HEK293 (cell line): ENCODE data around the gene HOXA4.
A peak's percentile ranks its signal among the peaks of the same experiment; 100 is the strongest.

Experiments
- CTCF ChIA-PET: fragments of 350-600 bp; formaldehyde crosslinking; extraction: SDS; loops from one replicate; lab custom pipeline; 2021; ENCODE audit warnings: antibody characterized with exemption; lab: Yijun Ruan, JAX
- POLR2A ChIA-PET: fragments of 300-600 bp; formaldehyde crosslinking; extraction: SDS; loops from one replicate; lab custom pipeline; 2020; ENCODE audit warnings: antibody characterized with exemption, inconsistent platforms; lab: Yijun Ruan, JAX
- H3K27ac ChIP-seq: fragments of 200-500 bp; sonication (Bioruptor generic); 2 replicates; pipeline ENCODE4 v1.5.1; 2014; ENCODE audit warnings: low read depth, low read length, control low read depth, inconsistent platforms; ENCODE audit errors: extremely low read depth
- H3K36me3 ChIP-seq, 2 experiments: fragments of 200-500 bp in 1 of 2; sonication (Bioruptor generic) in 1 of 2; 1 replicate in 1 of 2; 2 replicates in 1 of 2; pipeline ENCODE4 v1.5.1; 2014 to 2017; ENCODE audit warnings: inconsistent platforms in 2 of 2, low read length in 2 of 2; ENCODE audit not compliant: control insufficient read depth in 2 of 2, insufficient read depth in 1 of 2
- H3K4me1 ChIP-seq: fragments of 200-500 bp; sonication (Bioruptor generic); 2 replicates; pipeline ENCODE4 v1.5.1; 2014; ENCODE audit warnings: mild to moderate bottlenecking, low read length, inconsistent platforms; ENCODE audit not compliant: control insufficient read depth, insufficient read depth
- H3K4me3 ChIP-seq: 2 replicates; pipeline ENCODE4 v1.5.1; 2011; ENCODE audit warnings: low read depth, mild to moderate bottlenecking, control low read depth, low read length, moderate library complexity
- H3K9me3 ChIP-seq: fragments of 200-500 bp; sonication (Bioruptor generic); 2 replicates; pipeline ENCODE4 v1.5.1; 2014; ENCODE audit warnings: low read depth, low read length, inconsistent platforms; ENCODE audit not compliant: control insufficient read depth, insufficient read depth
- EGR2 ChIP-seq: fragments of 450-650 bp; formaldehyde crosslinking; IDR thresholded peaks from 2 replicates; pipeline ENCODE4 v1.5.1; 2016; ENCODE audit warnings: low read depth, missing biosample characterization, missing genetic modification characterization
- KLF8 ChIP-seq: fragments of 450-650 bp; formaldehyde crosslinking; IDR thresholded peaks from 2 replicates; pipeline ENCODE4 v1.5.1; 2016; ENCODE audit warnings: missing biosample characterization, missing genetic modification characterization
- PRDM1 ChIP-seq: fragments of 450-650 bp; formaldehyde crosslinking; IDR thresholded peaks from 2 replicates; pipeline ENCODE4; 2016; ENCODE audit warnings: missing biosample characterization, missing genetic modification characterization
- SP2 ChIP-seq: fragments of 450-650 bp; formaldehyde crosslinking; IDR thresholded peaks from 2 replicates; pipeline ENCODE4 v1.5.1; 2016; ENCODE audit warnings: missing biosample characterization, missing genetic modification characterization
- TRIM28 ChIP-seq: IDR thresholded peaks from 2 replicates; pipeline ENCODE4 v1.6.1; 2011; ENCODE audit warnings: low read length, control low read depth, borderline replicate concordance
- ZBTB17 ChIP-seq: fragments of 450-650 bp; formaldehyde crosslinking; IDR thresholded peaks from 2 replicates; pipeline ENCODE4 v1.5.1; 2016; ENCODE audit warnings: missing biosample characterization, missing genetic modification characterization
- ZFHX2 ChIP-seq: fragments of 450-650 bp; formaldehyde crosslinking; conservative IDR thresholded peaks from 2 replicates; pipeline ENCODE4 v1.5.1; 2016; ENCODE audit warnings: missing biosample characterization, missing genetic modification characterization
- ZFP69B ChIP-seq: fragments of 450-650 bp; formaldehyde crosslinking; IDR thresholded peaks from 2 replicates; pipeline ENCODE4 v1.5.1; 2016; ENCODE audit warnings: missing biosample characterization, missing genetic modification characterization
- ZNF366 ChIP-seq: fragments of 450-650 bp; formaldehyde crosslinking; conservative IDR thresholded peaks from 2 replicates; pipeline ENCODE4 v1.5.1; 2016; ENCODE audit warnings: missing biosample characterization, missing genetic modification characterization
- ZNF530 ChIP-seq: fragments of 450-650 bp; formaldehyde crosslinking; IDR thresholded peaks from 2 replicates; pipeline ENCODE4 v1.5.1; 2016; ENCODE audit warnings: low read depth, missing biosample characterization, missing genetic modification characterization
- ZNF600 ChIP-seq: fragments of 450-650 bp; formaldehyde crosslinking; IDR thresholded peaks from 2 replicates; pipeline ENCODE4 v1.5.1; 2016; ENCODE audit warnings: missing biosample characterization, missing genetic modification characterization
- ZNF768 ChIP-seq: fragments of 450-650 bp; formaldehyde crosslinking; IDR thresholded peaks from 2 replicates; pipeline ENCODE4 v1.5.1; 2018; ENCODE audit warnings: missing biosample characterization, mild to moderate bottlenecking, missing genetic modification characterization
- TF ChIP-seq, protein P1 (sequence below): fragments of 450-650 bp; formaldehyde crosslinking; IDR thresholded peaks from 2 replicates; pipeline ENCODE4 v1.5.1; 2016; ENCODE audit warnings: missing biosample characterization, missing genetic modification characterization
- TF ChIP-seq, protein P2 (sequence below): fragments of 450-650 bp; formaldehyde crosslinking; IDR thresholded peaks from 2 replicates; pipeline ENCODE4 v1.5.1; 2016; ENCODE audit warnings: missing biosample characterization, missing genetic modification characterization
- TF ChIP-seq, protein P3 (sequence below): fragments of 450-650 bp; formaldehyde crosslinking; conservative IDR thresholded peaks from 2 replicates; pipeline ENCODE4 v1.5.1; 2016; ENCODE audit warnings: low read depth, missing biosample characterization, missing genetic modification characterization
- TF ChIP-seq, protein P4 (sequence below): fragments of 450-650 bp; formaldehyde crosslinking; IDR thresholded peaks from 2 replicates; pipeline ENCODE4 v1.5.1; 2017; ENCODE audit warnings: missing biosample characterization, missing genetic modification characterization
- TF ChIP-seq, protein P5 (sequence below): fragments of 450-650 bp; formaldehyde crosslinking; IDR thresholded peaks from 2 replicates; pipeline ENCODE4 v1.5.0; 2017; ENCODE audit warnings: missing biosample characterization, missing genetic modification characterization, borderline replicate concordance

HOXA4 gene

DNA sequence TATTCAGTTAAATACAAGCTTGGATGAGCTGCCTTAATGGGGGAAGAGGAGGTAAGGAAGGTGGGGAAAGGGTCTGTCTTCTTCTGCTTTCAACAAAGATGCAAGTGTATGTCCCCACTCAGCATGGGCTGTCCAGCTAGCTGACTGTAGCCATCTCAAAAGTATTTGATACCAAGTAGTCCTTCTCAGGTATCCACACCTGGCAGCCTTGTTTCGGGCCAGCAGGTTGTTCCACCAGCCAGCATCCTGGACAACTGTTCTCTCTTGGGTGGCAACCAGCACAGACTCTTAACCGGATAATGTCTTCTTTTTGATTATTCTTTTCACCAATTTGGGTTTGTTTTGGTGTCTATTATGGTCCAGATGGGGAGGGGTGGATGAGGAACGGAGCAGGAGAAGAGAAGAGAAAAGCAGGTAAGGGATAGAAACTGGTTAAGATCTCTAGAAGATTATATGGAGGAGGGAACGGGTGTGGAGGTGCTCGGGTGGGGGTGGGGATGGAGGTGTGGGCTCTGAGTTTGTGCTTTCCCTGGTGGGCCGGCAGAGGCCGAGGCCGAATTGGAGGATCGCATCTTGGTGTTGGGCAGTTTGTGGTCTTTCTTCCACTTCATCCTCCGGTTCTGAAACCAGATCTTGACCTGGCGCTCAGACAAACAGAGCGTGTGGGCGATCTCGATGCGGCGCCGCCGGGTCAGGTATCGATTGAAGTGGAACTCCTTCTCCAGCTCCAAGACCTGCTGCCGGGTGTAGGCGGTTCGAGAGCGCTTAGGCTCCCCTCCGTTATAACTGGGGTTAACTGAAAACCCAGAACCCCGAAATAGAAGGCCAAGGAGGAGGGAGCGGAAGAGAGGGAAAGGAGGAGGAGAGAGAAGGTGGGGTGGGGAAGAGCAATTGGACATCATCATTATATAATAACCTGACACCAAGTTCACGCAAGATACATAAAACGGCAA, 1.5 kb downstream of the HOXA4 start:
- POLR2A ChIA-PET = interaction anchor here (1.3 to 1.4 kb wide), 2 partner anchors 14 to 15 kb away, joined by 3 to 4 read pairs; no protein-coding TSS in a partner anchor
- Histone ChIP-seq H3K36me3 (peaks cover 5 to 22% of the 10 kb centered on the region in 2 experiments; a peak in 1 of 3 replicates), H3K4me1 (peaks cover 66% of the 10 kb centered on the region), H3K27ac (peak overlapping the region; percentile 100), H3K4me3 (no peak overlapping the region)
- TF ChIP-seq, protein P1, sequence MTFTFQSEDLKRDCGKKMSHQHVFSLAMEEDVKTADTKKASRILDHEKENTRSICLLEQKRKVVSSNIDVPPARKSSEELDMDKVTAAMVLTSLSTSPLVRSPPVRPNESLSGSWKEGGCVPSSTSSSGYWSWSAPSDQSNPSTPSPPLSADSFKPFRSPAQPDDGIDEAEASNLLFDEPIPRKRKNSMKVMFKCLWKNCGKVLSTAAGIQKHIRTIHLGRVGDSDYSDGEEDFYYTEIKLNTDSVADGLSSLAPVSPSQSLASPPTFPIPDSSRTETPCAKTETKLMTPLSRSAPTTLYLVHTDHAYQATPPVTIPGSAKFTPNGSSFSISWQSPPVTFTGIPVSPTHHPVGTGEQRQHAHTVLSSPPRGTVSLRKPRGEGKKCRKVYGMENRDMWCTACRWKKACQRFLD = no peak
- peak; percentile 68; the same call in 1 of the 2 replicates for TF ChIP-seq ZNF366 (tag by site-specific recombination)
- TF ChIP-seq, protein P2, sequence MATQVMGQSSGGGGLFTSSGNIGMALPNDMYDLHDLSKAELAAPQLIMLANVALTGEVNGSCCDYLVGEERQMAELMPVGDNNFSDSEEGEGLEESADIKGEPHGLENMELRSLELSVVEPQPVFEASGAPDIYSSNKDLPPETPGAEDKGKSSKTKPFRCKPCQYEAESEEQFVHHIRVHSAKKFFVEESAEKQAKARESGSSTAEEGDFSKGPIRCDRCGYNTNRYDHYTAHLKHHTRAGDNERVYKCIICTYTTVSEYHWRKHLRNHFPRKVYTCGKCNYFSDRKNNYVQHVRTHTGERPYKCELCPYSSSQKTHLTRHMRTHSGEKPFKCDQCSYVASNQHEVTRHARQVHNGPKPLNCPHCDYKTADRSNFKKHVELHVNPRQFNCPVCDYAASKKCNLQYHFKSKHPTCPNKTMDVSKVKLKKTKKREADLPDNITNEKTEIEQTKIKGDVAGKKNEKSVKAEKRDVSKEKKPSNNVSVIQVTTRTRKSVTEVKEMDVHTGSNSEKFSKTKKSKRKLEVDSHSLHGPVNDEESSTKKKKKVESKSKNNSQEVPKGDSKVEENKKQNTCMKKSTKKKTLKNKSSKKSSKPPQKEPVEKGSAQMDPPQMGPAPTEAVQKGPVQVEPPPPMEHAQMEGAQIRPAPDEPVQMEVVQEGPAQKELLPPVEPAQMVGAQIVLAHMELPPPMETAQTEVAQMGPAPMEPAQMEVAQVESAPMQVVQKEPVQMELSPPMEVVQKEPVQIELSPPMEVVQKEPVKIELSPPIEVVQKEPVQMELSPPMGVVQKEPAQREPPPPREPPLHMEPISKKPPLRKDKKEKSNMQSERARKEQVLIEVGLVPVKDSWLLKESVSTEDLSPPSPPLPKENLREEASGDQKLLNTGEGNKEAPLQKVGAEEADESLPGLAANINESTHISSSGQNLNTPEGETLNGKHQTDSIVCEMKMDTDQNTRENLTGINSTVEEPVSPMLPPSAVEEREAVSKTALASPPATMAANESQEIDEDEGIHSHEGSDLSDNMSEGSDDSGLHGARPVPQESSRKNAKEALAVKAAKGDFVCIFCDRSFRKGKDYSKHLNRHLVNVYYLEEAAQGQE (tag by site-specific recombination) = peak; percentile 19; the same call in 1 of the 2 replicates
- TF ChIP-seq ZNF600 (tag by site-specific recombination) = peak; percentile 70
- 0 out of 2 replicates have a peak, but pooled peaks have one; percentile 20 for TF ChIP-seq ZNF530 (tag by site-specific recombination)
- TF ChIP-seq, protein P3, sequence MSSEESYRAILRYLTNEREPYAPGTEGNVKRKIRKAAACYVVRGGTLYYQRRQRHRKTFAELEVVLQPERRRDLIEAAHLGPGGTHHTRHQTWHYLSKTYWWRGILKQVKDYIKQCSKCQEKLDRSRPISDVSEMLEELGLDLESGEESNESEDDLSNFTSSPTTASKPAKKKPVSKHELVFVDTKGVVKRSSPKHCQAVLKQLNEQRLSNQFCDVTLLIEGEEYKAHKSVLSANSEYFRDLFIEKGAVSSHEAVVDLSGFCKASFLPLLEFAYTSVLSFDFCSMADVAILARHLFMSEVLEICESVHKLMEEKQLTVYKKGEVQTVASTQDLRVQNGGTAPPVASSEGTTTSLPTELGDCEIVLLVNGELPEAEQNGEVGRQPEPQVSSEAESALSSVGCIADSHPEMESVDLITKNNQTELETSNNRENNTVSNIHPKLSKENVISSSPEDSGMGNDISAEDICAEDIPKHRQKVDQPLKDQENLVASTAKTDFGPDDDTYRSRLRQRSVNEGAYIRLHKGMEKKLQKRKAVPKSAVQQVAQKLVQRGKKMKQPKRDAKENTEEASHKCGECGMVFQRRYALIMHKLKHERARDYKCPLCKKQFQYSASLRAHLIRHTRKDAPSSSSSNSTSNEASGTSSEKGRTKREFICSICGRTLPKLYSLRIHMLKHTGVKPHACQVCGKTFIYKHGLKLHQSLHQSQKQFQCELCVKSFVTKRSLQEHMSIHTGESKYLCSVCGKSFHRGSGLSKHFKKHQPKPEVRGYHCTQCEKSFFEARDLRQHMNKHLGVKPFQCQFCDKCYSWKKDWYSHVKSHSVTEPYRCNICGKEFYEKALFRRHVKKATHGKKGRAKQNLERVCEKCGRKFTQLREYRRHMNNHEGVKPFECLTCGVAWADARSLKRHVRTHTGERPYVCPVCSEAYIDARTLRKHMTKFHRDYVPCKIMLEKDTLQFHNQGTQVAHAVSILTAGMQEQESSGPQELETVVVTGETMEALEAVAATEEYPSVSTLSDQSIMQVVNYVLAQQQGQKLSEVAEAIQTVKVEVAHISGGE (tag by site-specific recombination) = no peak
- TF ChIP-seq KLF8 (tag by site-specific recombination) = no peak
- peak; percentile 75 for TF ChIP-seq EGR2 (tag by site-specific recombination)
- TF ChIP-seq, protein P4, sequence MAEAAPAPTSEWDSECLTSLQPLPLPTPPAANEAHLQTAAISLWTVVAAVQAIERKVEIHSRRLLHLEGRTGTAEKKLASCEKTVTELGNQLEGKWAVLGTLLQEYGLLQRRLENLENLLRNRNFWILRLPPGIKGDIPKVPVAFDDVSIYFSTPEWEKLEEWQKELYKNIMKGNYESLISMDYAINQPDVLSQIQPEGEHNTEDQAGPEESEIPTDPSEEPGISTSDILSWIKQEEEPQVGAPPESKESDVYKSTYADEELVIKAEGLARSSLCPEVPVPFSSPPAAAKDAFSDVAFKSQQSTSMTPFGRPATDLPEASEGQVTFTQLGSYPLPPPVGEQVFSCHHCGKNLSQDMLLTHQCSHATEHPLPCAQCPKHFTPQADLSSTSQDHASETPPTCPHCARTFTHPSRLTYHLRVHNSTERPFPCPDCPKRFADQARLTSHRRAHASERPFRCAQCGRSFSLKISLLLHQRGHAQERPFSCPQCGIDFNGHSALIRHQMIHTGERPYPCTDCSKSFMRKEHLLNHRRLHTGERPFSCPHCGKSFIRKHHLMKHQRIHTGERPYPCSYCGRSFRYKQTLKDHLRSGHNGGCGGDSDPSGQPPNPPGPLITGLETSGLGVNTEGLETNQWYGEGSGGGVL (tag by site-specific recombination) = peak; percentile 21; the same call in 1 of the 2 replicates
- TF ChIP-seq ZFHX2 (tag by site-specific recombination) = peak; percentile 81
- TF ChIP-seq ZBTB17 = peak; percentile 43; the same call in 1 of the 2 replicates
- TF ChIP-seq, all 188 proteins: peak for 8
- H3K9me3 ChIP-seq = no peaks in the 10 kb centered on the region
- CTCF ChIA-PET = interaction anchor here (0.8 to 1.6 kb wide), 5 partner anchors 9 to 447 kb away, joined by 3 to 6 read pairs (median 4); partner anchors contain the start of gene HOXA6

DNA sequence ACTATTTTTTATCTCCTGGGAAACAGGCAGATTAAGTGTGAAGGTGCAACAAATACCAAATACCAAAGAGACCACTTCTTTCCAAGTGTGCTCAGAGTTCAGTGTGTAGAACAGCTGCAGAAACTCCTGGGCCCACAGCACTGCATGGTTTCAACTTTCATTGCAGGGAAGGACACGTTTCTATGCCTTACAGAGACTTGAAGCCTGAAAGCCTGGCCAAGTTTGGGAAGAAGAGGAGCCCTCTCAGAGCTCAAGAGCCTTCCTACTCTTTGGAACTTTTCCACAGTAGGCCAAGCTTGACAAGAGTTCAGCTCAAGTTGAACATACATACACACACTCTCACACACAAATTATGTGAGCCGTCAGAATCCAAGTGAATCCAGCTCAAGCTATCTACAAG, 2.5 kb downstream of the HOXA4 start:
- no peaks in the 10 kb centered on the region for H3K9me3 ChIP-seq
- ChIA-PET CTCF (interaction anchor here (0.8 to 1.6 kb wide), 4 partner anchors 8 to 446 kb away, joined by 3 to 6 read pairs (median 4); no protein-coding TSS in a partner anchor), POLR2A (interaction anchor here (0.7 to 1.4 kb wide), 4 partner anchors 10 to 14 kb away, joined by 3 to 4 read pairs (median 3); no protein-coding TSS in a partner anchor)
- TF ChIP-seq, protein P5, sequence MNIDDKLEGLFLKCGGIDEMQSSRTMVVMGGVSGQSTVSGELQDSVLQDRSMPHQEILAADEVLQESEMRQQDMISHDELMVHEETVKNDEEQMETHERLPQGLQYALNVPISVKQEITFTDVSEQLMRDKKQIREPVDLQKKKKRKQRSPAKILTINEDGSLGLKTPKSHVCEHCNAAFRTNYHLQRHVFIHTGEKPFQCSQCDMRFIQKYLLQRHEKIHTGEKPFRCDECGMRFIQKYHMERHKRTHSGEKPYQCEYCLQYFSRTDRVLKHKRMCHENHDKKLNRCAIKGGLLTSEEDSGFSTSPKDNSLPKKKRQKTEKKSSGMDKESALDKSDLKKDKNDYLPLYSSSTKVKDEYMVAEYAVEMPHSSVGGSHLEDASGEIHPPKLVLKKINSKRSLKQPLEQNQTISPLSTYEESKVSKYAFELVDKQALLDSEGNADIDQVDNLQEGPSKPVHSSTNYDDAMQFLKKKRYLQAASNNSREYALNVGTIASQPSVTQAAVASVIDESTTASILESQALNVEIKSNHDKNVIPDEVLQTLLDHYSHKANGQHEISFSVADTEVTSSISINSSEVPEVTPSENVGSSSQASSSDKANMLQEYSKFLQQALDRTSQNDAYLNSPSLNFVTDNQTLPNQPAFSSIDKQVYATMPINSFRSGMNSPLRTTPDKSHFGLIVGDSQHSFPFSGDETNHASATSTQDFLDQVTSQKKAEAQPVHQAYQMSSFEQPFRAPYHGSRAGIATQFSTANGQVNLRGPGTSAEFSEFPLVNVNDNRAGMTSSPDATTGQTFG (tag by site-specific recombination) = no peak
- no peak for TF ChIP-seq ZNF768
- 0 out of 2 replicates have a peak, but pooled peaks have one; percentile 61 for TF ChIP-seq TRIM28
- TF ChIP-seq SP2 (tag by site-specific recombination) = no peak
- TF ChIP-seq PRDM1 (tag by site-specific recombination) = no peak
- peak; percentile 82 for TF ChIP-seq ZFP69B

More for the DNA sequence above, 2.5 kb downstream of the HOXA4 start:
- H3K36me3 ChIP-seq = peaks cover 5 to 24% of the 10 kb centered on the region in 2 experiments; a peak in 1 of 3 replicates
- H3K4me1 ChIP-seq = peaks cover 56% of the 10 kb centered on the region
- H3K4me3 ChIP-seq = no peak overlapping the region
- peak overlapping the region; percentile 100 for H3K27ac ChIP-seq
